ENCODE measurements around the gene PFDN4. TPM values are rescaled to one million over a fixed set of nuclear protein-coding genes. Genes with fewer than 3 reads are reported as not detected.

PFDN4 gene
- polyA plus RNA-seq, 2 of the 4 experiments (the other 2 are of a cell fraction): 140 to 146 TPM

- Histone ChIP-seq H3K4me3 (peak overlapping the region; percentile 83), H3K27ac (peak overlapping the region; percentile 93 to 100), H3K9me3 (no peaks in the 10 kb centered on the region), H3K4me1 (peaks cover 37% of the 10 kb centered on the region), H3K4me2 (peak overlapping the region; percentile 93)
- 1% methylated on average over 4 of the region's 4 CpGs for WGBS (ENCODE audit: missing lambda C conversion rate)
- peak in 1 of 2 experiments; percentile 63 for DNase-seq (ENCODE audit: low read depth in 1 of 2, low spot score in 1 of 2)
- TF ChIP-seq KDM1A (IDR thresholded peaks at IDR 0.05; ENCODE audit: low read depth) (no peak), RARB (CRISPR knock-in tag; IDR thresholded peaks at IDR 0.05) (no peak; the same call in 1 of the 2 replicates), REST (IDR thresholded peaks at IDR 0.05) (peak; percentile 10; the same call in 1 of the 2 replicates), POLR2AphosphoS2 (conservative IDR thresholded peaks at IDR 0.05; ENCODE audit: low read length) (peak; percentile 76; the same call in 1 of the 2 replicates), JUN (IDR thresholded peaks at IDR 0.05) (peak; percentile 8 to 28; a peak in 2 of 5 replicates), POLR2A (IDR thresholded peaks at IDR 0.05; ENCODE audit: low read length) (peak; percentile 70), GATA3 (IDR thresholded peaks at IDR 0.05; ENCODE audit: borderline replicate concordance) (peak; percentile 44), HOXA7 (CRISPR knock-in tag; IDR thresholded peaks at IDR 0.05) (peak; percentile 94; the same call in 1 of the 2 replicates), TFCP2L1 (CRISPR knock-in tag; IDR thresholded peaks at IDR 0.05) (peak; percentile 83), TP53 (CRISPR knock-in tag; IDR thresholded peaks at IDR 0.05) (peak; percentile 72), HOXB13 (CRISPR knock-in tag; IDR thresholded peaks at IDR 0.05; ENCODE audit: low read depth) (no peak), MAX (IDR thresholded peaks at IDR 0.05) (peak; percentile 11; the same call in 1 of the 2 replicates), ESRRA (IDR thresholded peaks at IDR 0.05; ENCODE audit: borderline replicate concordance, low read length) (no peak)
- TF ChIP-seq, protein P1, sequence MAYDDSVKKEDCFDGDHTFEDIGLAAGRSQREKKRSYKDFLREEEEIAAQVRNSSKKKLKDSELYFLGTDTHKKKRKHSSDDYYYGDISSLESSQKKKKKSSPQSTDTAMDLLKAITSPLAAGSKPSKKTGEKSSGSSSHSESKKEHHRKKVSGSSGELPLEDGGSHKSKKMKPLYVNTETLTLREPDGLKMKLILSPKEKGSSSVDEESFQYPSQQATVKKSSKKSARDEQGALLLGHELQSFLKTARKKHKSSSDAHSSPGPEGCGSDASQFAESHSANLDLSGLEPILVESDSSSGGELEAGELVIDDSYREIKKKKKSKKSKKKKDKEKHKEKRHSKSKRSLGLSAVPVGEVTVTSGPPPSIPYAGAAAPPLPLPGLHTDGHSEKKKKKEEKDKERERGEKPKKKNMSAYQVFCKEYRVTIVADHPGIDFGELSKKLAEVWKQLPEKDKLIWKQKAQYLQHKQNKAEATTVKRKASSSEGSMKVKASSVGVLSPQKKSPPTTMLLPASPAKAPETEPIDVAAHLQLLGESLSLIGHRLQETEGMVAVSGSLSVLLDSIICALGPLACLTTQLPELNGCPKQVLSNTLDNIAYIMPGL (CRISPR knock-in tag; IDR thresholded peaks at IDR 0.05; ENCODE audit: borderline replicate concordance): peak; percentile 62; the same call in 1 of the 2 replicates
- TF ChIP-seq, protein P2, sequence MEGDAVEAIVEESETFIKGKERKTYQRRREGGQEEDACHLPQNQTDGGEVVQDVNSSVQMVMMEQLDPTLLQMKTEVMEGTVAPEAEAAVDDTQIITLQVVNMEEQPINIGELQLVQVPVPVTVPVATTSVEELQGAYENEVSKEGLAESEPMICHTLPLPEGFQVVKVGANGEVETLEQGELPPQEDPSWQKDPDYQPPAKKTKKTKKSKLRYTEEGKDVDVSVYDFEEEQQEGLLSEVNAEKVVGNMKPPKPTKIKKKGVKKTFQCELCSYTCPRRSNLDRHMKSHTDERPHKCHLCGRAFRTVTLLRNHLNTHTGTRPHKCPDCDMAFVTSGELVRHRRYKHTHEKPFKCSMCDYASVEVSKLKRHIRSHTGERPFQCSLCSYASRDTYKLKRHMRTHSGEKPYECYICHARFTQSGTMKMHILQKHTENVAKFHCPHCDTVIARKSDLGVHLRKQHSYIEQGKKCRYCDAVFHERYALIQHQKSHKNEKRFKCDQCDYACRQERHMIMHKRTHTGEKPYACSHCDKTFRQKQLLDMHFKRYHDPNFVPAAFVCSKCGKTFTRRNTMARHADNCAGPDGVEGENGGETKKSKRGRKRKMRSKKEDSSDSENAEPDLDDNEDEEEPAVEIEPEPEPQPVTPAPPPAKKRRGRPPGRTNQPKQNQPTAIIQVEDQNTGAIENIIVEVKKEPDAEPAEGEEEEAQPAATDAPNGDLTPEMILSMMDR (IDR thresholded peaks at IDR 0.05): no peak
- TF ChIP-seq, protein P3, sequence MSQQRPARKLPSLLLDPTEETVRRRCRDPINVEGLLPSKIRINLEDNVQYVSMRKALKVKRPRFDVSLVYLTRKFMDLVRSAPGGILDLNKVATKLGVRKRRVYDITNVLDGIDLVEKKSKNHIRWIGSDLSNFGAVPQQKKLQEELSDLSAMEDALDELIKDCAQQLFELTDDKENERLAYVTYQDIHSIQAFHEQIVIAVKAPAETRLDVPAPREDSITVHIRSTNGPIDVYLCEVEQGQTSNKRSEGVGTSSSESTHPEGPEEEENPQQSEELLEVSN (IDR thresholded peaks at IDR 0.05; ENCODE audit: borderline replicate concordance, low read depth): 0 out of 2 replicates have a peak, but pooled peaks have one; percentile 16
- ATAC-seq: no peak
- ChIA-PET CTCF (interaction anchor here (0.9 to 10.4 kb wide), 13 partner anchors 10 to 230 kb away, joined by 3 to 97 read pairs (median 5); no protein-coding TSS in a partner anchor), POLR2A (interaction anchor here (0.7 to 7.0 kb wide), 12 partner anchors 8 to 73 kb away, joined by 3 to 69 read pairs (median 6); no protein-coding TSS in a partner anchor)
- no peak for FAIRE-seq
These were observed 37.8 kb upstream of the PFDN4 start for GRCh38 chr20:54170026-54170471.

- 0% methylated on average over 3 of the region's 3 CpGs for WGBS (ENCODE audit: missing lambda C conversion rate)
- FAIRE-seq (no peak), DNase-seq (ENCODE audit: low read depth in 1 of 2, low spot score in 1 of 2) (peak in 1 of 2 experiments; percentile 31), ATAC-seq (no peak)
- Histone ChIP-seq H3K4me3 (peak overlapping the region; percentile 83), H3K4me1 (peaks cover 37% of the 10 kb centered on the region), H3K27ac (peak overlapping the region; percentile 93 to 100), H3K9me3 (no peaks in the 10 kb centered on the region), H3K4me2 (peak overlapping the region; percentile 93)
- CTCF ChIA-PET: interaction anchor here (0.6 to 10.4 kb wide), 7 partner anchors 10 to 75 kb away, joined by 3 to 97 read pairs (median 3); no protein-coding TSS in a partner anchor
- POLR2A ChIA-PET: interaction anchor here (0.9 to 7.0 kb wide), 3 partner anchors 9 to 22 kb away, joined by 3 to 69 read pairs (median 4); no protein-coding TSS in a partner anchor
- TF ChIP-seq KDM1A (IDR thresholded peaks at IDR 0.05; ENCODE audit: low read depth): no peak
- TF ChIP-seq CBX2 (IDR thresholded peaks at IDR 0.05; ENCODE audit: borderline replicate concordance, low read depth): no peak
- peak; percentile 70; the same call in 1 of the 2 replicates for TF ChIP-seq FOSB (CRISPR knock-in tag; IDR thresholded peaks at IDR 0.05)
- no peak for TF ChIP-seq RNF2 (IDR thresholded peaks at IDR 0.05; ENCODE audit: borderline replicate concordance, low read depth)
- TF ChIP-seq, protein P4, sequence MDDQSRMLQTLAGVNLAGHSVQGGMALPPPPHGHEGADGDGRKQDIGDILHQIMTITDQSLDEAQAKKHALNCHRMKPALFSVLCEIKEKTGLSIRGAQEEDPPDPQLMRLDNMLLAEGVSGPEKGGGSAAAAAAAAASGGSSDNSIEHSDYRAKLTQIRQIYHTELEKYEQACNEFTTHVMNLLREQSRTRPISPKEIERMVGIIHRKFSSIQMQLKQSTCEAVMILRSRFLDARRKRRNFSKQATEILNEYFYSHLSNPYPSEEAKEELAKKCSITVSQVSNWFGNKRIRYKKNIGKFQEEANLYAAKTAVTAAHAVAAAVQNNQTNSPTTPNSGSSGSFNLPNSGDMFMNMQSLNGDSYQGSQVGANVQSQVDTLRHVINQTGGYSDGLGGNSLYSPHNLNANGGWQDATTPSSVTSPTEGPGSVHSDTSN (IDR thresholded peaks at IDR 0.05): no peak; the same call in 1 of the 2 replicates
- no peak; the same call in 2 of the 3 replicates for TF ChIP-seq BCL3 (IDR thresholded peaks at IDR 0.05)
- no peak for TF ChIP-seq SREBF2 (IDR thresholded peaks at IDR 0.05)
- TF ChIP-seq POLR2AphosphoS2 (conservative IDR thresholded peaks at IDR 0.05; ENCODE audit: low read length): peak; percentile 50
- no peak for TF ChIP-seq ELK1 (IDR thresholded peaks at IDR 0.05; ENCODE audit: low read depth, low read length)
These were observed 36.9 kb upstream of the PFDN4 start for GRCh38 chr20:54170963-54171362.

All from A549 (cell line).